Measurements from ENCODE around the gene PCYT2.
"Not testable (repeated sequence)": the region's sequence is repeated elsewhere in the genome, so short reads cannot be mapped to it uniquely, and the experiment has no call there.

The PCYT2 gene
- total RNA-seq: 32.3 reads per million, percentile 58 among the genes with 10 or more reads in this experiment

- DNase-seq: peak; percentile 91
These were observed at the start of gene PCYT2 for GRCh38 chr17:81911277-81911961. TSS of gene PCYT2 (minus strand) at chr17:81911399. CDS start at chr17:81911355, 44 bp downstream.

- no peak for DNase-seq
These were observed 49.1 kb upstream of the PCYT2 start for GRCh38 chr17:81960130-81960958.

DNA sequence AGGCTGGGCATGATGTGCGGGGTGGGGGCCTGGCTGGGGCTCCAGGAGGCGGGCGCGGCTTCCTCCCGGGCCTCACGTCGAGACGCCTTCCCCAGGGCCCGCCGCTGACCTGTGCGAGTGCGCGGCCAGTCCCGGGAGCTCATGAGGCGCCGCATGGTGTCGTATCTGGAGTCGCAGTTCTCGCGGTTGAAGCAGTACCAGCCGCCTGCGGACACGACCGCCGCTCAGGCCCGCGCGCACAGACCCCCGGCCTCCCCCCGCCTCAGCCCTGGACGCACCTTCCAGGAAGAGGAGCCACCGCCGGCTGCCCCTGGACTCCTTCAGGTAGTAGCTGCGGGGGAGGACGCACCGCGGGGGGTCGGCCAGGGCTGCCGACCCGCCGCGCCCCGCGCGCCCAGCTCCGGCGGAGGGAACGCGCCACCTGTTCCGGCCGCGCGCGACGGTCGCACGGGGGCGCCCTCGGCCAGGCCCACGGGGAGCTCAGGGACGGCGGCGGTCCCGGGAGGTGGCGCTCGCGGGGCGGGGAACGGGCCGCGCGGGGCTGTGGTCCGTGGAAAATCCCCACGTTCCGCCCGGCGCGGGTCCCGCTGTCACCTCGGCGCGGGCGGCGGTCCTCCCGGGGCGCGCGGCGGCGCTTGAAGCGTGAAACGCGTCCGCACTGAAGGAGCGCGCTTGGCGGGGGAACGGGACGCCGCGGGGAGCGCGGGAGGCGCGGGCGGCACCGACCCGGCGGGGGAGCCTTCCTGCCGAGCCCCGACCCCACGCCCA lies 48.3 kb upstream of the PCYT2 start:
- DNase-seq: peak; percentile 82

GRCh38 chr17:81958633-81959342 lies 47.6 kb upstream of the PCYT2 start:
- no peak for DNase-seq

- no peak for DNase-seq
These were observed 46.7 kb upstream of the PCYT2 start for GRCh38 chr17:81957691-81958432.

DNA sequence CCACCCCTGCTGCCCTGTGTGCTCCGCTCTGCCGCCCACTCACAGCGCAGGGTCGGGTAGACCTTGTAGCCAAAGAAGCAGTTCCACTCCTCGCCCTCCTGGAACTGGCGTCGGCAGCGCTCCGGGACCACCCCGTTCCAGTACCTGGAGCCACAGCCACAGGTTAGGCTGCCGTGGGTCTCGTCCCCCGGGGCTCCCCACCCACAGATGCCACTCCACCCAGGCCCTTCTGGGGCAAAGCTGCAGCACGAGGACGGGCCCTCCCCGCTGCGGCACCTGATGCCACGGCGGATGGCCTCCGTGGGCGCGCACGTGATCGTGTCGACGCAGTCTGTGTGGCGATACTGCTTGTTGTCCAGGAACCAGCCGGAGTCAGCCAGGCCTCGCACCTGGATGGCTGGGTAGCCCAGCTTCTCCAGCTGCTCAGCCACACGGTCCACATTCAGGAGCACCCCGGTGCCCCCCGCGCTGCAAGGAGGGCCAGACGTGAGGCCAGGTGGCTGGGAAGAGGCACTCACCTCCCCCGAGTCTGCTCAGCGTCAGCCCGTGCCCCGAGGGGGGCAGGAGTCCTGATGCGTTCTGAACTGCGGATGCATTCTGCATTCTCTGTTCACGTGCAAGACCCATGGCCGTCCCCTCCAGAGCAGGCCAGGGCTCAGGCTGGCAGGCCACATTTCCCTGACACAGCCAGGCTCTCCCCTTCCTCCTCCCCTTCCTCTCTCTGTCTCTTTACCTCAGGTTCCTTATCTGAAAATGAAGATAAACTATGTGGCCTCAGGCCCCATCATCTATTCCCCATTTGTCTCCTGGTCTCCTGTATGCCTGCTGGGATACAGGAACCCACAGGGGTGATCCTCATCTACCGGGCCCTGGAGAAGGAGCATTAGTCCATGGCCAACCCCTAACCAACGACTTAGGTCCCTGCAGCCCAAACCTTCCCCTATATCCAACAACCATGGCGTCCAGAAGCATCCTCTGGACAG lies 45.7 kb upstream of the PCYT2 start:
- no peak for DNase-seq

- no peak for DNase-seq
These were observed 44.8 kb upstream of the PCYT2 start for GRCh38 chr17:81955756-81956544.

DNA sequence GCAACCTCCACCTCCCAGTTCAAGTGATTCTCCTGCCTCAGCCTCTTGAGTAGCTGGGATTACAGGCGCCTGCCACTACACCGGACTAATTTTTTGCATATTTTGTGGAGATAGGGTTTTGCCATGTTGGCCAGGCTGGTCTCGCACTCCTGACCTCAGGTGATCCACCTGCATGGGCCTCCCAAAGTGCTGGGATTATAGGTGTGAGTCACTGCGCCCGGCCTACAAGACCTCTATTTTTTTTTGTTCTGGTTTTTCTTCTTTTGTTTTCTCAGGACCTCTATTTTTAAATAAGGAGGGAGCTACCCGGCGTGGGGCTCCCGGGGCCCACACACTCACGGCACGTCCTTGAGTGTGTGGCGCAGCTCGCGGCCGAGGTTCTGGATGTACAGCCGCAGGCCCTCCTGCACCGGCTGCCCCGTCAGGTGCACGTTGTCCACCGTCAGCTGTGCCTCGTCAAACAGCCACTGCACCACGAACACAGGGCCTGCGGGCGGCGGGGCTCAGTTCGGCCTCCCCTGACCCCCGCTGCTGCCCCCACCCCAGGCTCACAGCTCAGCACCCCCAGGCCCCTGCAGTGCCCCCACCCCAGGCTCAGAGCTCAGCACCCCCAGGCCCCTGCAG lies 44.0 kb upstream of the PCYT2 start:
- no peak for DNase-seq

- DNase-seq: no peak
These were observed 43.2 kb upstream of the PCYT2 start for GRCh38 chr17:81954131-81955057.

- DNase-seq: not testable (repeated sequence)
These were observed 42.2 kb upstream of the PCYT2 start for GRCh38 chr17:81953443-81953842.

DNA sequence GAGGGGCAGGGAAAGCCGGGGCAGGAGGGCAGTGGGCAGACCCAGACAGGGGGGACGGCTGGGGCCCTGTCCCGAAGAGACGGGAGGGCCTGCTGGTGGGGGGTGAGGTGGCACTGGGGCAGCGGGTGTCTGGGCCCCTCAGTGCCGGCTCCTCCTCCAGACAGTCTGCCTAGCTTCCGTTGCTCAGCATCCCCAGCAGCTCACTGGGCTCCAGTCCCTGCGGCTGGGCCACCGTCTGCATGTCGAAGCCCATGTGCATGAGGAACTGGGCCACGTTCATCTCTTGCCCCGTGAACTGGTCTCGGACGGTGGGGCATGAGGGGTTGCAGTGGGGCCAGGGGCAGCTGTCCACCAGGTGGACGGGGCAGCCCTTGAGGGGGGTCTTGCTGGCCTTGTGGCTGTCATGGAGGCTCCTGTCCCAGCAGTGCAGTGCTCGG lies 41.6 kb upstream of the PCYT2 start:
- DNase-seq: no peak

GRCh38 chr17:81951785-81952684 lies 40.8 kb upstream of the PCYT2 start:
- no peak for DNase-seq

DNA sequence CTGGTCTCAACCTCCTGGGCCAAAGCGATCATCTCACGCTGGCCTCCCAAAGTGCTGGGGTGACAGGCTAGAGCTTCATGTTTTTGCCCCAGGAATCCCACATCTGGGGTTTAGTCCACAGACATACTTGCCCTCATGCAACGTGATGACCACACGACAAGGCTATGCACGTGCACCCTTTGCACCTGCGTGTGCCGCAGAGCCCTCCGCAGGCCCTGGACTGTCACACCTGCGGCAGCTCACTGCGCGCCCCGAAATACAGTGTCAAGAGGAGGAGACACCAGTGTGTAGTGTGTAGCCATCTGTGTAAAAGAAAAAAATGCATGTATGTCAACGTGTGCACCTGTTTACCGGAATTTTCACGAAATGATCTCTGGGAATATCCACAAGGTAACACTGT lies 39.3 kb upstream of the PCYT2 start:
- no peak for DNase-seq

DNA sequence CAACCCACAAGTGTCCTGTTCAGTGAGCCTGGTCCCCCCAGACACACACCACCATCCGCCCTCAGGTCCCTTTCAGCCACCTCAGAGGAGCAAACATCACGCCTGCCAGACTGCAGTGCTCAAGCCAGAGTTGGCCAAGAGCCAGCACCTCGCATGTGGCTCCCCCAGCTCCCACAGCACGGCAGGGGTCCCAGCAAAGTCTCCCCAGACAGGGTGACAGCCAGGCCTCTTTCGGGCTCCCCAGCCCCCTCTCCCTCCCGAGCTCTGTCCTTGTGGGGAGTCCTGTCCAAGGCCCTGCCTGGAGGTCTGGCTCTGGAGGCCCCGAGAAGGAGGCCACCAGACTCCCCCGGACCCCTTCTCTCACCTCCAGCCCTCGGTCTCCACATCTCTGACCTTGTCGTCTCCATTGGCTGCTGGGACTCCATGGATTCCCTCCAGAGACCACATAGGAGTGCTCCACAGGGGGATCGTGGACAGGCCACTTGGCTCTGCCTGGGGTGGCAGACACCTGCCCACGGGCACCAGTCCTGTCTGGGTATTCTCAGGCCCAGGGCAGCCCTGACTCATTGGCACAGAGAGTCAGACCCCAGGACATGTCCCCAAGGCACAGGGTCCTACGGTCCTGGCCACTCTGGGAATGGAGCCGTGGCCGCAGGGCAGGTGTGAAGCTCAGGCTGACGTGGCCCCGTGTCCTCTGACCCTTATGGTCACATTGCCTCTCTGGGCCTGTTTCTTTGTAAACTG lies 37.6 kb upstream of the PCYT2 start:
- no peak for DNase-seq

DNA sequence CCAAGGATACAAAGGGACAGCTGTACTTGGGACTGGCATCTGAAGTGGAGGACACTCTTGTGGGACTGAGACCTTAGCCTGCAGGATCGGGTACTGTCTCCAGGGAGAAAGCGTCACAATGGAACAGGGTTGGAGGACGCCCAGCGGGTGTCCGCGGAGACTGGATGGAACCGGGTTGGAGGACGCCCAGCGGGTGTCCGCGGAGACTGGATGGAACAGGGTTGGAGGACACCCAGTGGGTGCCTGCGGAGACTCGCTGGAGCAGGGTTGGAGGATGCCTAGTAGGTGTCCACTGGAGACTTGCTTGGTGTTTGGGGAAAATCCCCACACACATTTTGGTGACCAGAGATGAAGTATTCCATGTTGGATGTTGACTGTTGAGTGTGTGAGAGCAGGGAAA lies 36.0 kb upstream of the PCYT2 start, which contains the start of gene MYADML2:
TSS of gene MYADML2 (minus strand) at position 45 of the 400 bp plus-strand sequence. CDS start 5,492 bp downstream, outside the sequence.
- no peak for DNase-seq

- DNase-seq: no peak
These were observed 33.7 kb upstream of the PCYT2 start for GRCh38 chr17:81944858-81945257.

Data from effector CD4-positive, alpha-beta T cell (primary cell).